Common myeloid progenitor, CD34-positive (primary cell): ENCODE data around the gene SUN2.

Source experiments
- CTCF ChIA-PET: fragments of 350-600 bp; sonication (Branson Sonifier 250); formaldehyde crosslinking; loops from one replicate; lab custom pipeline; 2021; ENCODE audit warnings: antibody characterized with exemption; lab: Charles Lee
- POLR2A ChIA-PET: fragments of 350-600 bp; sonication (Branson Sonifier 250); formaldehyde crosslinking; loops from one replicate; lab custom pipeline; 2021; ENCODE audit warnings: antibody characterized with exemption; lab: Charles Lee
- DNase-seq, 3 donors: peaks; one replicate each; pipeline versions ENCODE4 v3.0.0 to v3.0.0-alpha.2; 2013
- H3K27ac ChIP-seq, 2 experiments: 1 replicate in 1 of 2; 2 replicates in 1 of 2; pipeline ENCODE4 v1.7.0; 2013; ENCODE audit warnings: inconsistent platforms in 2 of 2, low read length in 2 of 2, mild to moderate bottlenecking in 2 of 2, low read depth in 1 of 2, moderate library complexity in 1 of 2; ENCODE audit not compliant: severe bottlenecking in 2 of 2, insufficient read depth in 1 of 2, poor library complexity in 1 of 2
- H3K27me3 ChIP-seq, 5 experiments: replicated peaks in 2 of 5; 1 replicate in 3 of 5; 2 replicates in 2 of 5; pipeline versions ENCODE4 v1.6.1 to v1.7.0; 2013; ENCODE audit warnings: low read length in 4 of 5, mild to moderate bottlenecking in 2 of 5, moderate library complexity in 2 of 5, inconsistent platforms in 1 of 5; ENCODE audit not compliant: insufficient read depth in 5 of 5, control insufficient read depth in 4 of 5
- H3K36me3 ChIP-seq, 4 experiments: 1 replicate in 2 of 4; 2 replicates in 2 of 4; pipeline versions ENCODE4 v1.6.1 to v1.7.0; 2013; ENCODE audit warnings: low read length in 3 of 4, control low read depth in 1 of 4, mild to moderate bottlenecking in 1 of 4; ENCODE audit not compliant: control insufficient read depth in 4 of 4, insufficient read depth in 4 of 4
- H3K4me1 ChIP-seq, 4 experiments: 1 replicate in 3 of 4; 2 replicates in 1 of 4; pipeline versions ENCODE4 v1.6.1 to v1.7.1; 2013; ENCODE audit warnings: low read length in 3 of 4, mild to moderate bottlenecking in 3 of 4, control low read depth in 1 of 4, inconsistent platforms in 1 of 4, moderate library complexity in 1 of 4; ENCODE audit not compliant: control insufficient read depth in 4 of 4, insufficient read depth in 4 of 4; ENCODE audit errors: control extremely low read depth in 1 of 4
- H3K4me3 ChIP-seq, 7 experiments: 1 replicate in 4 of 7; 2 replicates in 3 of 7; pipeline versions ENCODE4 v1.5.1 to v1.7.0; 2013; ENCODE audit warnings: mild to moderate bottlenecking in 7 of 7, low read length in 6 of 7, moderate library complexity in 6 of 7, inconsistent platforms in 2 of 7, low read depth in 2 of 7, control low read depth in 1 of 7; ENCODE audit not compliant: insufficient read depth in 4 of 7, control insufficient read depth in 1 of 7; ENCODE audit errors: extremely low read depth in 1 of 7
- H3K9me3 ChIP-seq, 5 experiments: 1 replicate in 4 of 5; 2 replicates in 1 of 5; pipeline versions ENCODE4 v1.6.1 to v1.7.1; 2013; ENCODE audit warnings: low read length in 4 of 5, mild to moderate bottlenecking in 2 of 5, inconsistent platforms in 1 of 5, low read depth in 1 of 5, moderate library complexity in 1 of 5; ENCODE audit not compliant: control insufficient read depth in 4 of 5, insufficient read depth in 2 of 5; ENCODE audit errors: control extremely low read depth in 1 of 5
- WGBS: methylation state at CpG from one replicate; pipeline ENCODE4 v1.1.5; 2013; ENCODE audit not compliant: insufficient coverage; 5-methylcytosine and 5-hydroxymethylcytosine counted together

SUN2 gene

GRCh38 chr22:38689651-38690050 lies 66.1 kb downstream of the SUN2 start:
- Histone ChIP-seq H3K27me3 (no peaks in the 10 kb centered on the region), H3K4me3 (no peak overlapping the region), H3K9me3 (no peaks in the 10 kb centered on the region), H3K4me1 (no peaks in the 10 kb centered on the region), H3K27ac (no peak overlapping the region), H3K36me3 (peaks cover 4 to 72% (median 40%) of the 10 kb centered on the region in 4 experiments)
- no CpG with 5 or more reads among the region's 1 CpG for WGBS
- ChIA-PET POLR2A (interaction anchor here (0.7 to 1.0 kb wide), 2 partner anchors 9 to 656 kb away, joined by 3 to 4 read pairs; no protein-coding TSS in a partner anchor), CTCF (interaction anchor here (1.0 kb wide), 1 partner anchor 10 kb away, joined by 5 read pairs; no protein-coding TSS in a partner anchor)
- DNase-seq: no peak

DNA sequence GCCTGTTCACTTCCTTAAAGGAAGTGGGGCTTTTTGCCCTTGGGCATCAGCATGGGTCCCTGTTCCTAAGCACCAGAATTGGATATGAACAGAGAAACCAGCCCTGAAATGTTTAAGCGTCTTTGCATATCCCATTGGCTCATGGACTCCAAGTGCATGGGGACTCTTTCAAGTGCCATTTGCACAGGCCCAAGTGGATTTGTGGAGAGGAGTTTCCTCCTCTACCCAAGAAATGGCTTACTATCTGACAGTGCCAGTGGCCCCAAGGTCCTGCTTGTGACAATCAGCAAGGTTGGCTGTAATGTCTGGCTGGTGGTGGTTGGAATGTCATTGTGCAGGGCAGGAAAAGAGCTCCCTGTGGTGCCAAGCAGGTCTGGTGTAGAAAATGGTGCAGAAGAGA lies 70.0 kb downstream of the SUN2 start:
- H3K4me1 ChIP-seq: peaks cover 6 to 13% (median 10%) of the 10 kb centered on the region in 4 experiments
- H3K27me3 ChIP-seq: no peaks in the 10 kb centered on the region
- no peak overlapping the region for H3K27ac ChIP-seq
- peaks cover 5 to 65% (median 51%) of the 10 kb centered on the region in 4 experiments for H3K36me3 ChIP-seq
- ChIA-PET POLR2A (no interaction called here), CTCF (interaction anchor here (1.1 kb wide), 1 partner anchor 11 kb away, joined by 3 read pairs; no protein-coding TSS in a partner anchor)
- H3K9me3 ChIP-seq: no peaks in the 10 kb centered on the region
- no peak overlapping the region for H3K4me3 ChIP-seq
- WGBS: 100% methylated on average over 1 of the region's 1 CpG
- DNase-seq: no peak

GRCh38 chr22:38684895-38685294 lies 70.9 kb downstream of the SUN2 start:
- POLR2A ChIA-PET: no interaction called here
- WGBS: 98% methylated on average over 8 of the region's 9 CpGs

More at GRCh38 chr22:38684895-38685294, 70.9 kb downstream of the SUN2 start:
- Histone ChIP-seq H3K27me3 (no peaks in the 10 kb centered on the region), H3K36me3 (peaks cover 5 to 62% (median 51%) of the 10 kb centered on the region in 4 experiments), H3K4me3 (no peak overlapping the region), H3K4me1 (peaks cover 6 to 13% (median 10%) of the 10 kb centered on the region in 4 experiments), H3K27ac (no peak overlapping the region), H3K9me3 (no peaks in the 10 kb centered on the region)
- DNase-seq: no peak
- CTCF ChIA-PET: interaction anchor here (4.1 kb wide), 1 partner anchor 14 kb away, joined by 40 read pairs; no protein-coding TSS in a partner anchor
